ENCODE measurements around the gene RASGRP2.

GRCh38 chr11:64753019-64753379, 9.1 kb upstream of the RASGRP2 start:
- no peak for TF ChIP-seq EZH2phosphoT487 (IDR thresholded peaks at IDR 0.05; ENCODE audit: low read depth)
- no peak for TF ChIP-seq CTCF (IDR thresholded peaks at IDR 0.05; ENCODE audit: low read depth, low read length)
